AG04450 (cell line): ENCODE data around the gene ABCG1. TPM values are rescaled to one million over a fixed set of nuclear protein-coding genes. Genes with fewer than 3 reads are reported as not detected.

Experiments used
- CTCF ChIA-PET: fragments of 300-600, 350-600 bp; formaldehyde crosslinking; extraction: SDS; loops from one replicate; lab custom pipeline; 2022; ENCODE audit warnings: antibody characterized with exemption, inconsistent platforms; lab: Charles Lee
- POLR2A ChIA-PET: fragments of 350-600 bp; formaldehyde crosslinking; extraction: SDS; loops from one replicate; lab custom pipeline; 2021; ENCODE audit warnings: antibody characterized with exemption, inconsistent platforms; lab: Yijun Ruan, JAX
- DNase-seq: peaks from one replicate; pipeline ENCODE4 v3.0.0-alpha.2; 2011; ENCODE audit warnings: low read depth, low spot score
- H3K27ac ChIP-seq: one replicate; pipeline ENCODE4 v1.5.1; 2012; ENCODE audit warnings: low read depth, low read length, control low read depth
- H3K27me3 ChIP-seq: one replicate; pipeline ENCODE4 v1.6.0; 2012; ENCODE audit warnings: low read length; ENCODE audit not compliant: control insufficient read depth, insufficient read depth
- H3K4me3 ChIP-seq: 2 replicates; pipeline ENCODE4 v1.5.1; 2011; ENCODE audit warnings: mild to moderate bottlenecking, low read depth, low read length, control low read depth
- H3K9me3 ChIP-seq: 2 replicates; pipeline ENCODE4 v1.5.1; 2012; ENCODE audit warnings: low read length; ENCODE audit not compliant: control insufficient read depth, insufficient read depth
- CTCF ChIP-seq: IDR thresholded peaks from 2 replicates; pipeline ENCODE4 v1.5.1; 2011; ENCODE audit warnings: low read depth, low read length, control low read depth, inconsistent platforms
- polyA plus RNA-seq: library from polyadenylated mRNA; depleted of rRNA; stranded (reverse); fragments of >200 nt; gene quantifications from 2 replicates; pipeline ENCODE4 v1.2.3, GENCODE V29; 2011

ABCG1 gene
- polyA plus RNA-seq, 1 experiment = 0.71 TPM

GRCh38 chr21:42248783-42249597 is 30.1 kb downstream of the ABCG1 start:
- no peak for DNase-seq
- no peaks in the 10 kb centered on the region for H3K9me3 ChIP-seq
- no peak overlapping the region for H3K4me3 ChIP-seq
- no peak for TF ChIP-seq CTCF
- peaks cover 16% of the 10 kb centered on the region for H3K27me3 ChIP-seq
- H3K27ac ChIP-seq = no peak overlapping the region
- CTCF ChIA-PET = no interaction called here
- POLR2A ChIA-PET = no interaction called here

GRCh38 chr21:42250422-42251403 is 31.8 kb downstream of the ABCG1 start:
- POLR2A ChIA-PET = no interaction called here
- no peak for DNase-seq
- no peak overlapping the region for H3K4me3 ChIP-seq
- CTCF ChIA-PET = interaction anchor here (1.0 kb wide), 1 partner anchor 8 kb away, joined by 4 read pairs; no protein-coding TSS in a partner anchor
- no peak overlapping the region for H3K27ac ChIP-seq
- H3K27me3 ChIP-seq = peaks cover 16% of the 10 kb centered on the region
- no peak for TF ChIP-seq CTCF
- H3K9me3 ChIP-seq = no peaks in the 10 kb centered on the region

GRCh38 chr21:42251654-42252324 is 32.8 kb downstream of the ABCG1 start:
- DNase-seq = no peak
- ChIA-PET POLR2A (no interaction called here), CTCF (interaction anchor here (0.7 kb wide), 1 partner anchor 107 kb away, joined by 3 read pairs; no protein-coding TSS in a partner anchor)
- Histone ChIP-seq H3K27ac (no peak overlapping the region), H3K9me3 (no peaks in the 10 kb centered on the region), H3K27me3 (peaks cover 17% of the 10 kb centered on the region), H3K4me3 (no peak overlapping the region)
- TF ChIP-seq CTCF = no peak

- peaks cover 17% of the 10 kb centered on the region for H3K27me3 ChIP-seq
- TF ChIP-seq CTCF = no peak
- ChIA-PET CTCF (interaction anchor here (0.7 kb wide), 1 partner anchor 107 kb away, joined by 3 read pairs; no protein-coding TSS in a partner anchor), POLR2A (no interaction called here)
- no peak for DNase-seq
- H3K9me3 ChIP-seq = no peaks in the 10 kb centered on the region
- H3K4me3 ChIP-seq = no peak overlapping the region
- H3K27ac ChIP-seq = no peak overlapping the region
Measured at GRCh38 chr21:42252325-42252654, 33.4 kb downstream of the ABCG1 start.
